GM18511 (cell line): ENCODE results near the gene MAD1L1.

Experiments used
- ATAC-seq: cut with Tn5 transposase; IDR thresholded peaks from one replicate; pipeline ENCODE4 v1.9.1; 2021; ENCODE audit warnings: mild to moderate bottlenecking, moderate library complexity; ENCODE audit not compliant: unreplicated experiment

The MAD1L1 gene

GRCh38 chr7:2019711-2020511 lies 212.8 kb downstream of the MAD1L1 start:
- peak; percentile 90 for ATAC-seq

GRCh38 chr7:2019461-2019710 lies 213.4 kb downstream of the MAD1L1 start:
- ATAC-seq: no peak

- ATAC-seq: no peak
Measured at GRCh38 chr7:2018569-2019460, 213.9 kb downstream of the MAD1L1 start.

GRCh38 chr7:2017914-2018568 lies 214.7 kb downstream of the MAD1L1 start:
- ATAC-seq: no peak

GRCh38 chr7:2017481-2017891 lies 215.3 kb downstream of the MAD1L1 start:
- no peak for ATAC-seq

GRCh38 chr7:2016761-2017480 lies 215.8 kb downstream of the MAD1L1 start:
- ATAC-seq: no peak

GRCh38 chr7:2016021-2016631 lies 216.6 kb downstream of the MAD1L1 start:
- ATAC-seq: no peak

GRCh38 chr7:2015251-2015871 lies 217.4 kb downstream of the MAD1L1 start:
- no peak for ATAC-seq

- ATAC-seq: no peak
Measured at GRCh38 chr7:2014391-2015241, 218.1 kb downstream of the MAD1L1 start.

GRCh38 chr7:2013381-2014311 lies 219.1 kb downstream of the MAD1L1 start:
- no peak for ATAC-seq

- ATAC-seq: no peak
Measured at GRCh38 chr7:2012981-2013380, 219.8 kb downstream of the MAD1L1 start.

- ATAC-seq: no peak
Measured at GRCh38 chr7:2012044-2012900, 220.5 kb downstream of the MAD1L1 start.

- ATAC-seq: no peak
Measured at GRCh38 chr7:2011266-2012043, 221.3 kb downstream of the MAD1L1 start.

GRCh38 chr7:2010551-2011265 lies 222.0 kb downstream of the MAD1L1 start:
- no peak for ATAC-seq

GRCh38 chr7:2010101-2010500 lies 222.6 kb downstream of the MAD1L1 start:
- no peak for ATAC-seq

- no peak for ATAC-seq
Measured at GRCh38 chr7:2009541-2010001, 223.2 kb downstream of the MAD1L1 start.
